ENCODE data around the gene SMARCC1.

GRCh38 chr3:47610583-47610982 is 171.1 kb downstream of the SMARCC1 start:
- TF ChIP-seq, protein P1, sequence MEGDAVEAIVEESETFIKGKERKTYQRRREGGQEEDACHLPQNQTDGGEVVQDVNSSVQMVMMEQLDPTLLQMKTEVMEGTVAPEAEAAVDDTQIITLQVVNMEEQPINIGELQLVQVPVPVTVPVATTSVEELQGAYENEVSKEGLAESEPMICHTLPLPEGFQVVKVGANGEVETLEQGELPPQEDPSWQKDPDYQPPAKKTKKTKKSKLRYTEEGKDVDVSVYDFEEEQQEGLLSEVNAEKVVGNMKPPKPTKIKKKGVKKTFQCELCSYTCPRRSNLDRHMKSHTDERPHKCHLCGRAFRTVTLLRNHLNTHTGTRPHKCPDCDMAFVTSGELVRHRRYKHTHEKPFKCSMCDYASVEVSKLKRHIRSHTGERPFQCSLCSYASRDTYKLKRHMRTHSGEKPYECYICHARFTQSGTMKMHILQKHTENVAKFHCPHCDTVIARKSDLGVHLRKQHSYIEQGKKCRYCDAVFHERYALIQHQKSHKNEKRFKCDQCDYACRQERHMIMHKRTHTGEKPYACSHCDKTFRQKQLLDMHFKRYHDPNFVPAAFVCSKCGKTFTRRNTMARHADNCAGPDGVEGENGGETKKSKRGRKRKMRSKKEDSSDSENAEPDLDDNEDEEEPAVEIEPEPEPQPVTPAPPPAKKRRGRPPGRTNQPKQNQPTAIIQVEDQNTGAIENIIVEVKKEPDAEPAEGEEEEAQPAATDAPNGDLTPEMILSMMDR (IDR thresholded peaks at IDR 0.05): no peak
- no peak for TF ChIP-seq POLR2A (IDR thresholded peaks at IDR 0.05)

All from esophagus squamous epithelium (tissue), 4 donors.